Keratinocyte (primary cell): ENCODE measurements around the gene CLIP2. TPM values are rescaled to one million over a fixed set of nuclear protein-coding genes. Genes with fewer than 3 reads are reported as not detected.
"Not testable (repeated sequence)": the region's sequence is repeated elsewhere in the genome, so short reads cannot be mapped to it uniquely, and the experiment has no call there.

ENCODE experiments used
- DNase-seq: peaks from one replicate; pipeline ENCODE4 v3.0.0-alpha.2; 2011; ENCODE audit warnings: low read depth, missing footprints, low spot score
- FAIRE-seq: peaks from 2 replicates; lab custom pipeline; 2011; peaks lifted over from hg19 to GRCh38; lab: Jason Lieb, UNC
- H2AFZ ChIP-seq: 2 replicates; pipeline ENCODE4 v1.6.0; 2012; ENCODE audit warnings: low read length, control low read depth, inconsistent platforms; ENCODE audit not compliant: control insufficient read depth
- H3K27ac ChIP-seq: 2 replicates; pipeline ENCODE4 v1.5.1; 2011; ENCODE audit warnings: low read length; ENCODE audit not compliant: control insufficient read depth, insufficient read depth
- H3K27me3 ChIP-seq: 3 replicates; pipeline ENCODE4 v1.6.0; 2011; ENCODE audit warnings: low read length; ENCODE audit not compliant: control insufficient read depth, insufficient read depth; ENCODE audit errors: extremely low read depth
- H3K36me3 ChIP-seq, 2 experiments: 2 replicates in 1 of 2; 3 replicates in 1 of 2; pipeline ENCODE4 v1.5.1; 2011; ENCODE audit warnings: low read length in 2 of 2, mild to moderate bottlenecking in 1 of 2; ENCODE audit not compliant: control insufficient read depth in 2 of 2, insufficient read depth in 2 of 2; ENCODE audit errors: extremely low read depth in 1 of 2
- H3K4me1 ChIP-seq: 3 replicates; pipeline ENCODE4 v1.5.1; 2011; ENCODE audit warnings: low read length; ENCODE audit not compliant: control insufficient read depth, insufficient read depth; ENCODE audit errors: extremely low read depth
- H3K4me2 ChIP-seq: 3 replicates; pipeline ENCODE4 v1.6.0; 2011; ENCODE audit warnings: low read depth, low read length; ENCODE audit not compliant: control insufficient read depth, insufficient read depth; ENCODE audit errors: extremely low read depth
- H3K4me3 ChIP-seq, 3 experiments: fragments of 200-600 bp in 1 of 3; sonication (generic) in 1 of 3; 2 replicates in 2 of 3; 3 replicates in 1 of 3; pipeline ENCODE4 v1.5.1; 2011 to 2016; ENCODE audit warnings: low read length in 3 of 3, mild to moderate bottlenecking in 3 of 3, control low read depth in 2 of 3, inconsistent platforms in 1 of 3, low read depth in 1 of 3, mixed read lengths in 1 of 3, mixed run types in 1 of 3, moderate library complexity in 1 of 3; ENCODE audit not compliant: control insufficient read depth in 2 of 3, insufficient read depth in 2 of 3; ENCODE audit errors: extremely low read depth in 1 of 3
- H3K79me2 ChIP-seq: 2 replicates; pipeline ENCODE4 v1.6.0; 2012; ENCODE audit warnings: low read length; ENCODE audit not compliant: control insufficient read depth, insufficient read depth
- H3K9ac ChIP-seq: 3 replicates; pipeline ENCODE4 v1.6.0; 2011; ENCODE audit warnings: low read length; ENCODE audit not compliant: control insufficient read depth, insufficient read depth; ENCODE audit errors: extremely low read depth
- H3K9me1 ChIP-seq: 3 replicates; pipeline ENCODE4 v1.6.0; 2011; ENCODE audit warnings: low read length; ENCODE audit not compliant: control insufficient read depth, insufficient read depth; ENCODE audit errors: extremely low read depth
- H3K9me3 ChIP-seq: 2 replicates; pipeline ENCODE4 v1.5.1; 2012; ENCODE audit warnings: low read depth, low read length; ENCODE audit not compliant: control insufficient read depth
- H4K20me1 ChIP-seq: 3 replicates; pipeline ENCODE4 v1.6.0; 2011; ENCODE audit warnings: low read length; ENCODE audit not compliant: control insufficient read depth, insufficient read depth; ENCODE audit errors: extremely low read depth
- EZH2 ChIP-seq: IDR thresholded peaks from one replicate; pipeline ENCODE4 v1.6.1; 2012; ENCODE audit warnings: inconsistent platforms, mild to moderate bottlenecking, low read length, moderate library complexity
- dilution Hi-C: fragments of 300-500 bp; cut with MboI; formaldehyde crosslinking; loops from one replicate; pipeline ENCODE4 v1.7.0; 2020; ENCODE audit warnings: low sequenced_read_pairs; ENCODE audit not compliant: extremely low pct_ligation_motif_present
- polyA plus RNA-seq, 5 experiments: library from polyadenylated mRNA; depleted of rRNA in 3 of 5; stranded (reverse) in 3 of 5; stranded (forward) in 1 of 5; unstranded in 1 of 5; fragments of >200 nt; gene quantifications; 1 replicate in 1 of 5; 2 replicates in 3 of 5; 3 replicates in 1 of 5; pipeline versions ENCODE4 v1.2.1 to v1.2.3, GENCODE V29; 2011 to 2012; ENCODE audit warnings: missing spikeins in 2 of 5, low read depth in 1 of 5, low replicate concordance in 1 of 5
- TF ChIP-seq, protein P1 (sequence below), 3 experiments: IDR thresholded peaks in 1 of 3; conservative IDR thresholded peaks in 1 of 3; optimal IDR thresholded peaks in 1 of 3; 2 replicates in 2 of 3; 3 replicates in 1 of 3; pipeline versions ENCODE3 to v1.5.1; 2011; ENCODE audit warnings: low read length in 3 of 3, mild to moderate bottlenecking in 3 of 3, moderate library complexity in 2 of 3, control low read depth in 1 of 3, inconsistent platforms in 1 of 3; ENCODE audit not compliant: insufficient read depth in 2 of 3; ENCODE audit errors: extremely low read depth in 1 of 3

CLIP2 gene
- polyA plus RNA-seq, 1 donor (not counting 4 experiments of a cell fraction or from before 2014, with no cell fraction given): 2.6 TPM

DNA sequence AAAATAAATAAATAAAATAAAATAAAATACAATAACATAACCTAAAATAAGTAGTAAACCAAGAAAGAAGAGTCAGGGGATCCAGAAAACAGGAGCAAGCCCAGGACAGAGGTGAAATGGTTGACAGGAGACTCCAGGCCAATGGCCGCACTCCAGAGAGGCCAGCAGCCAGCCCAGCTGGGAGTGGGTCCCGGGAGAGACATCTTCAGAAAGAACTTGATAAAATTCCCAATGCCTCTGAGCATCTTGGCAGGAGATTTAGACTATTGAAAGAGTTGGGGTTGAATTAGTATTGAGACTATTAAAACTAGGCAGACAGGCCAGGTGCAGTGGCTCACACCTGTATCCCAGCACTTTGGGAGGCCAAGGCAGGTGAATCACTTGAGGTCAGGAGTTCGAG, 62.6 kb downstream of the CLIP2 start:
- peaks cover 5% of the 10 kb centered on the region for H3K4me1 ChIP-seq
- H3K36me3 ChIP-seq: peaks cover 2 to 5% of the 10 kb centered on the region in 2 experiments
- H3K4me3 ChIP-seq: no peak overlapping the region
- no peaks in the 10 kb centered on the region for H3K79me2 ChIP-seq
- dilution Hi-C loops: no loop called here
- no peaks in the 10 kb centered on the region for H3K9me1 ChIP-seq
- H3K27me3 ChIP-seq: no peaks in the 10 kb centered on the region
- no peak overlapping the region for H2AFZ ChIP-seq
- no peak overlapping the region for H3K4me2 ChIP-seq
- no peak for FAIRE-seq
- no peaks in the 10 kb centered on the region for H4K20me1 ChIP-seq
- no peak overlapping the region for H3K9ac ChIP-seq
- H3K27ac ChIP-seq: no peak overlapping the region
- DNase-seq: no peak
- peaks cover 3% of the 10 kb centered on the region for H3K9me3 ChIP-seq
- no peak for TF ChIP-seq EZH2
- TF ChIP-seq, protein P1, sequence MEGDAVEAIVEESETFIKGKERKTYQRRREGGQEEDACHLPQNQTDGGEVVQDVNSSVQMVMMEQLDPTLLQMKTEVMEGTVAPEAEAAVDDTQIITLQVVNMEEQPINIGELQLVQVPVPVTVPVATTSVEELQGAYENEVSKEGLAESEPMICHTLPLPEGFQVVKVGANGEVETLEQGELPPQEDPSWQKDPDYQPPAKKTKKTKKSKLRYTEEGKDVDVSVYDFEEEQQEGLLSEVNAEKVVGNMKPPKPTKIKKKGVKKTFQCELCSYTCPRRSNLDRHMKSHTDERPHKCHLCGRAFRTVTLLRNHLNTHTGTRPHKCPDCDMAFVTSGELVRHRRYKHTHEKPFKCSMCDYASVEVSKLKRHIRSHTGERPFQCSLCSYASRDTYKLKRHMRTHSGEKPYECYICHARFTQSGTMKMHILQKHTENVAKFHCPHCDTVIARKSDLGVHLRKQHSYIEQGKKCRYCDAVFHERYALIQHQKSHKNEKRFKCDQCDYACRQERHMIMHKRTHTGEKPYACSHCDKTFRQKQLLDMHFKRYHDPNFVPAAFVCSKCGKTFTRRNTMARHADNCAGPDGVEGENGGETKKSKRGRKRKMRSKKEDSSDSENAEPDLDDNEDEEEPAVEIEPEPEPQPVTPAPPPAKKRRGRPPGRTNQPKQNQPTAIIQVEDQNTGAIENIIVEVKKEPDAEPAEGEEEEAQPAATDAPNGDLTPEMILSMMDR (optimal IDR thresholded peaks at IDR 0.05 in 1 of 3, IDR thresholded peaks at IDR 0.05 in 1 of 3, conservative IDR thresholded peaks at IDR 0.05 in 1 of 3; ENCODE audit: extremely low read depth in 1 of 3, insufficient read depth in 2 of 3, low read length in 3 of 3): no peak

GRCh38 chr7:74352551-74353138, 63.4 kb downstream of the CLIP2 start:
- H3K27ac ChIP-seq, dilution Hi-C loops, H3K9me3 ChIP-seq, FAIRE-seq, H3K27me3 ChIP-seq, H3K4me3 ChIP-seq, H2AFZ ChIP-seq, H3K9ac ChIP-seq, H3K79me2 ChIP-seq, H3K36me3 ChIP-seq, H3K9me1 ChIP-seq, DNase-seq, H4K20me1 ChIP-seq, H3K4me1 ChIP-seq, H3K4me2 ChIP-seq: not testable (repeated sequence)

- Histone ChIP-seq H3K4me3 (no peak overlapping the region), H3K4me2 (no peak overlapping the region), H3K9me1 (no peaks in the 10 kb centered on the region), H3K27ac (no peak overlapping the region), H3K9ac (no peak overlapping the region), H3K9me3 (peaks cover 3% of the 10 kb centered on the region), H3K36me3 (peaks cover 2 to 5% of the 10 kb centered on the region in 2 experiments), H4K20me1 (no peaks in the 10 kb centered on the region), H2AFZ (no peak overlapping the region), H3K79me2 (no peaks in the 10 kb centered on the region), H3K27me3 (no peaks in the 10 kb centered on the region), H3K4me1 (peaks cover 5% of the 10 kb centered on the region)
- dilution Hi-C loops: no loop called here
- no peak for DNase-seq
- no peak for FAIRE-seq
- no peak for TF ChIP-seq EZH2
- TF ChIP-seq, protein P1 (optimal IDR thresholded peaks at IDR 0.05 in 1 of 3, IDR thresholded peaks at IDR 0.05 in 1 of 3, conservative IDR thresholded peaks at IDR 0.05 in 1 of 3; ENCODE audit: extremely low read depth in 1 of 3, insufficient read depth in 2 of 3, low read length in 3 of 3): no peak
Measured at GRCh38 chr7:74354009-74354408, 64.8 kb downstream of the CLIP2 start.
